ENCODE measurements around the gene DNAJC7.

Gene DNAJC7

DNA sequence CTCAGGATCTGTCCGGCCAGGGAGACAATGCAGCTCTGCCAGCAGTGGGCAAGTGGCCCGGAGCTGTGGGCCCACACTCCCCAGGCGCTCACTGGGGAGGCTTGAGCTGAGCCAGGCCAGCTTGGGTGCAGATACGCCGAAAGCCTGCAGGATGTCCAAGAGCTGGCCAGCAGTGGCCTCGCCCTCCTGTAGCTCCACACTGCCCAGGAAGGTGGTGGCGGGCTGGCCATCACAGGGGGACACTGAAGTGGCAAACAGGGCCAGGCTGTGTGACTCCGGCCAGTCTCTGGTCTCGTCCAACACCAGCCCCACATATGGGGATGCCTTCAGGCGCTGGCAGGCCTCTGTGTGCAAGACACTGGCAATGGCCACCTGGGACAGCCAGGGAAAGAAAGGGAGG, 23.6 kb upstream of the DNAJC7 start:
- no peak overlapping the region for H3K4me3 ChIP-seq (ENCODE audit: low read length in 2 of 2)
- peaks cover 4% of the 10 kb centered on the region for H3K4me1 ChIP-seq (ENCODE audit: control insufficient read depth, insufficient read depth, low read length)

DNA sequence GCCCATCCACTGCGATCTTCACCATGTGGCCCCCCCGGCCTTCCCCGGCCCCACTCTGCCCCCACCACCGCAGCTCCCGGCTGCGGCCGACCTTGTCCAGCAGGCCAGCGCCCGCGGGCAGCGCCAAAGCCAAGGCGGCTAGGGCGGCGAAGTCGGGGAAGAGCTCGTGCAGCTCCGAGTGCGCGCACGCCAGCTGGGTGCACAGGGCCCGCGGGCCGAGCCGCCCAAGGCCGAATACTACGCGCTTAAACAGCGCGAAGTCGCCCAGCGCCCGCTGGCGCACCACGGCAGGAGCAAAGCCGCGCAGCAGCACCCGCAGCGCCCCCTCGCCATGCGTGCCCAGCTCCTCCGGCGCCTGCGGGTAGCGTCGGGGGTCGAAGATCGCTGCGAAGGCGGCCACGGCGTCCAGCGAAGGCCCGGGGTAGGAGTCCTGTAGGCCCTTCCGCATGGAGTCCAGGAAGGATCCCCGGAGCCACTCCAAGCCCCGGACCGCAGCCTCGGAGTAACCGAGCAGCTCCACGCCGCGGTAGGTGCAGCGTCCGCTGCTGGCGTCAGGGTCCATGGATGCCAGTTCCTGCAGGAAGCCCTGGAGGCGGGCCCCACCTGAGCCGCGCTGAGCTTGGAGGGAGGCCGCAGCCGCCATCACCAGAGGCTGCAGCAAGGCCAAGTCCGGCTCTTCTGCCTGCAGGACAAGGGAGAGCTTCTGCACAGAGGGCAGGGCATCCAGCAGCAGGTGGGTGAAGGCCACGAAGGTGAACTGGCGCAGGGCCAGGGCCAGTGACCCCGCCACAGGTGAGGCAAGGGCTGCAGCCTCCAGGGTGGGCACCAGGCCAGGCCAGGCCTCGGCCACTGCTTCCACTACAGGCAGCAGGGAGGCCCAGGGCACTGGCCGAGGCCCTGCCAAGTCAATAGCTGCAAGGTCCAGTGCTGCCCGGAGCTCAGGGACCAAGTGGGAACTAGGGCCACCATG, 22.8 kb upstream of the DNAJC7 start:
- H3K9me3 ChIP-seq (ENCODE audit: control insufficient read depth in 2 of 2, low read length in 2 of 2), result no peaks in the 10 kb centered on the region
- no peaks in the 10 kb centered on the region for H3K36me3 ChIP-seq (ENCODE audit: control insufficient read depth in 2 of 2, insufficient read depth in 2 of 2, low read length in 2 of 2)
- H3K9ac ChIP-seq (ENCODE audit: low read length in 2 of 2), result no peak overlapping the region
- no peak overlapping the region for H3K27ac ChIP-seq (ENCODE audit: low read length)
- H3K4me1 ChIP-seq (ENCODE audit: control insufficient read depth, insufficient read depth, low read length), result peaks cover 4% of the 10 kb centered on the region
- H3K4me3 ChIP-seq (ENCODE audit: low read length in 2 of 2), result no peak overlapping the region
- peaks cover 5 to 13% of the 10 kb centered on the region in 2 donors for H3K27me3 ChIP-seq (ENCODE audit: control insufficient read depth in 1 of 2, insufficient read depth in 2 of 2, low read length in 2 of 2)

More for the DNA sequence above, 23.6 kb upstream of the DNAJC7 start:
- no peak overlapping the region for H3K9ac ChIP-seq (ENCODE audit: low read length in 2 of 2)
- H3K27me3 ChIP-seq (ENCODE audit: control insufficient read depth in 1 of 2, insufficient read depth in 2 of 2, low read length in 2 of 2), result peaks cover 5 to 13% of the 10 kb centered on the region in 2 donors
- H3K9me3 ChIP-seq (ENCODE audit: control insufficient read depth in 2 of 2, low read length in 2 of 2), result no peaks in the 10 kb centered on the region
- H3K27ac ChIP-seq (ENCODE audit: low read length), result no peak overlapping the region
- no peaks in the 10 kb centered on the region for H3K36me3 ChIP-seq (ENCODE audit: control insufficient read depth in 2 of 2, insufficient read depth in 2 of 2, low read length in 2 of 2)

DNA sequence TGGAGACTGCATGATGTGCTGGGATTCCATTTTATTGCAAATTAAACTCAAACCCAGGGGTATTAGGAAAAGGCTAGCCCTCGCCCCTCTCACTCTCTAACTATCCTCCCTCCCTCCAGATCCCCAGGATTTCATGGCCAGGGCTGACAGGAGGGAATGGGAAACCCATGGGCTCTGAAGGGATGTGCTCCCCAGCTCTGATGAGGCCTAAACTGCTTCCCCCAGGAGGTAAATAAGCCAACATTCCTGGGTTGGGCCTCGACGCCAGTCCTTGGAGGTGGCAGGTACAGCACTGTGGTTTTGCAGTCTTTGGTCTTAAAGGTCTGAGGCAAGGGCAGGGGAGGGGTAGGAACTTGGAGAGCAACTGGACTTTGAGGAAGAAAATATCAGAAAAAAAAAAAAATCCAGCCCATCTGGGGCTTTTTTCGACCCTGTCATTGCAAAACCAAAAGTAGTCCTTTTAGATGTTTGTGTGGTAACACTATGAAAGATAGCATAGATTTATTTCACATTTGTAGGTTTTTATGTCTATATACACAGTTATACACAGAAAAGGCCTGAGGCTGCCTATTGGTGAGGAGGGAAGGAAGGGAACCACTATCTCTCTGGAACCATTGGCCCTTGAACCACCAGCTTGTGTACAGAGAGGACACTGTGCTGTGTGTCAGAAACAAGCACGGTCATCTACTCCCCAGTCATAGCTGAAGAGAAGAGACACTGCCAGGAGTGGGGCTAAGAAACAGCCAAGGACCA, 21.2 kb upstream of the DNAJC7 start:
- Histone ChIP-seq H3K27me3 (ENCODE audit: control insufficient read depth in 1 of 2, insufficient read depth in 2 of 2, low read length in 2 of 2) (peaks cover 5 to 13% of the 10 kb centered on the region in 2 donors), H3K9me3 (ENCODE audit: control insufficient read depth in 2 of 2, low read length in 2 of 2) (no peaks in the 10 kb centered on the region), H3K36me3 (ENCODE audit: control insufficient read depth in 2 of 2, insufficient read depth in 2 of 2, low read length in 2 of 2) (no peaks in the 10 kb centered on the region), H3K9ac (ENCODE audit: low read length in 2 of 2) (no peak overlapping the region), H3K27ac (ENCODE audit: low read length) (no peak overlapping the region), H3K4me1 (ENCODE audit: control insufficient read depth, insufficient read depth, low read length) (peaks cover 4% of the 10 kb centered on the region), H3K4me3 (ENCODE audit: low read length in 2 of 2) (no peak overlapping the region)

DNA sequence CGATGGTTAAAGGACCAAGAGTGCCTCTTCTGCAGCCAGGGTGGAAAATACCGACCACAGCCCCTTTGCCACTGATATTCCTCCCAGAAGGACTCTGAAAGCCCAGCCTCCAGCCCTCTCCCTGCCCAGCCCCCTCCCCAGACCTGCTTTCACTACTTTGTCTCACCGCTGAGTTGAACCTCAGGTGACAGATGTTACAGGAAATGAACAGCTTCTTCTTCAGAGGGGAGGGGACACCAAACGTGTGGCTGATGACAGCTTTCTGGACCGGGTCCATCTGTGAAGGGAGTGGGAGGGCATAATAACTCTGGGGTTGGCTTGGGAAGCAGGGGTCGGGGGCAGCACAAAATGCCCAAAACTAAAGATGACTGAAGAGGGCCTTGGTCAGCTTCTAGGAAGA, 16.8 kb upstream of the DNAJC7 start:
- H3K36me3 ChIP-seq (ENCODE audit: control insufficient read depth in 2 of 2, insufficient read depth in 2 of 2, low read length in 2 of 2), result no peaks in the 10 kb centered on the region
- H3K9me3 ChIP-seq (ENCODE audit: control insufficient read depth in 2 of 2, low read length in 2 of 2), result no peaks in the 10 kb centered on the region
- H3K4me1 ChIP-seq (ENCODE audit: control insufficient read depth, insufficient read depth, low read length), result no peaks in the 10 kb centered on the region
- peaks cover 0 to 20% of the 10 kb centered on the region in 2 donors for H3K27me3 ChIP-seq (ENCODE audit: control insufficient read depth in 1 of 2, insufficient read depth in 2 of 2, low read length in 2 of 2)
- no peak overlapping the region for H3K27ac ChIP-seq (ENCODE audit: low read length)
- H3K9ac ChIP-seq (ENCODE audit: low read length in 2 of 2), result no peak overlapping the region
- no peak overlapping the region for H3K4me3 ChIP-seq (ENCODE audit: low read length in 2 of 2)

DNA sequence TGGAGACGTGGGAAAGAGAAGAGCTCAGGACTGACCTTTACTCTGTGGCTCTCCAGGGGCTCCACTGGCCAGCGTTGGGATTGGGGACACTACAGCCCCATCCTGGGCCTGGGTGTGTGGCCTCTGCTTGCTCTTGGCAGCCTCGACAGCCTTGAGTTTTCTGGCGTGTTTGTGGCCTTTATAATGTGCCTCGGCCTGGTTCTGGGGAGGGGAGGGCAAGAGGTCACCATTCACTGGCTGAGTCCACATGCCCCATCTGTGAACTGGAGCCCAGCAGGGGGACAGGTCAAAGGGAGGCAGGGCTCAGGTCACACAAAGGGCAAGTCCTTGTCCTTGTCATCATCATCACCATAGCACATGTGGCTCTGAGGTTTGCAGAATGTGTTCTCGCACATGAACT, 14.3 kb upstream of the DNAJC7 start:
- no peak overlapping the region for H3K4me3 ChIP-seq (ENCODE audit: low read length in 2 of 2)
- no peaks in the 10 kb centered on the region for H3K9me3 ChIP-seq (ENCODE audit: control insufficient read depth in 2 of 2, low read length in 2 of 2)
- H3K36me3 ChIP-seq (ENCODE audit: control insufficient read depth in 2 of 2, insufficient read depth in 2 of 2, low read length in 2 of 2), result no peaks in the 10 kb centered on the region
- H3K4me1 ChIP-seq (ENCODE audit: control insufficient read depth, insufficient read depth, low read length), result peaks cover 2% of the 10 kb centered on the region
- H3K27me3 ChIP-seq (ENCODE audit: control insufficient read depth in 1 of 2, insufficient read depth in 2 of 2, low read length in 2 of 2), result peaks cover 15 to 21% of the 10 kb centered on the region in 2 donors
- H3K9ac ChIP-seq (ENCODE audit: low read length in 2 of 2), result no peak overlapping the region
- no peak overlapping the region for H3K27ac ChIP-seq (ENCODE audit: low read length)

DNA sequence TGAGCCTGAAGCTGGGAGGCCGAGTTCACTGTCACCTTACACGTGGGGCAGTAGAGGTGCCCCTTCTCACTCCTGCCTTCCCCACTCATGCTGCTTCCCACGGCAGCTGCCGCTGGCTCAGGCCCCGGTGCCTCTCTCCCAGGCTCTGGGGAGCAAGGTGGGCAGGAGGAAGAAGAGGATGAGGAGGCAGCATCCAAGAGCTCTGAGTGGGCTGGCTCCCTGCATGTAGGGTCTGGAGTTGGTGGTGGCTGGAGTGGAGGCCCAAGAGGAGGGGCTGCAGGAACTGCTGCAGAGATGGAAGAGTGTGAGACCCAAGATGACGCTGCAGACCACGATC, 11.5 kb upstream of the DNAJC7 start:
- Histone ChIP-seq H3K4me3 (ENCODE audit: low read length in 2 of 2) (no peak overlapping the region), H3K36me3 (ENCODE audit: control insufficient read depth in 2 of 2, insufficient read depth in 2 of 2, low read length in 2 of 2) (peaks cover under 1 to 5% of the 10 kb centered on the region in 2 donors), H3K9me3 (ENCODE audit: control insufficient read depth in 2 of 2, low read length in 2 of 2) (no peaks in the 10 kb centered on the region), H3K9ac (ENCODE audit: low read length in 2 of 2) (no peak overlapping the region), H3K4me1 (ENCODE audit: control insufficient read depth, insufficient read depth, low read length) (peaks cover 10% of the 10 kb centered on the region), H3K27ac (ENCODE audit: low read length) (no peak overlapping the region), H3K27me3 (ENCODE audit: control insufficient read depth in 1 of 2, insufficient read depth in 2 of 2, low read length in 2 of 2) (peaks cover 15 to 19% of the 10 kb centered on the region in 2 donors)

DNA sequence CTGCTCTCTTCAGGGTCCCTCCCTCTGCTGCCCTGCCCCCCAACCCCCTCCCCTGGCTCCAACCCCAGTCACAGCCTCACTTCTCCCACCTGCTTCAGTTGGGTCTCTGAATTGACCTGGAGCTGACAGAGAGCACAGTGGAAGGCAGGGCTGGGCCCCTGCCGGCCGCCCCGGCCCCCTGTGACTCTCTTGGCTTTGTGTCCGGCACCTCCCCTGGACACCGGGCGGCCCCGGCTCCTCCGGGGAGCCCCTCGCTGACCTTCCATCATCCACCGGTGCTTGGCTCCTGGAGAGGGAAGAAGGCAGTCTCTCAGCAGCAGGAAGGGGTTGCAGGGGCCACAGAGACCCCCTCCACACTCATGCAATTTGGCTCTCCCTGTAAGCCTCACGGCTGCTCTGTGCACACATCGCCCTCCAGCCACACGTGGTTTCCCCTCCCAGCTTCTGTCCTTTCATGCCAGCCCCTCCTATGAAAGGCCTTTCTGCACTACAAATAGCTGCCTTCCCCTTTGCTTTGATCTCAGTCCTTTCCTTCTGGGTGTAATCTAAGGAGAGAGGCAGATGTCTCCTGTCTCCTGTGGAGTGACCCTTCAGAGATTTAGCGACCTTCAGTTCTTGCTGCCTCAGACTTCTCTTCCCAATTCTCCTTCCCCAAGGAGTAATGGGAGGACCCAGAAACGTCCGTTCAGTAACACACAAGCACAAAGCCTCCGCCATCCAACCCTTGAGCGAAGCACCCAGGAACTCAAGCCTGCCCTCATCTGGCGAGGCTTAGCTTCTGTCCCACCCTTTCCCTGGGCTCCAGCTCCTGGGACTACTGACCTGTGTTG, 10.9 kb upstream of the DNAJC7 start:
- Histone ChIP-seq H3K4me1 (ENCODE audit: control insufficient read depth, insufficient read depth, low read length) (peaks cover 10% of the 10 kb centered on the region), H3K9me3 (ENCODE audit: control insufficient read depth in 2 of 2, low read length in 2 of 2) (no peaks in the 10 kb centered on the region), H3K27me3 (ENCODE audit: control insufficient read depth in 1 of 2, insufficient read depth in 2 of 2, low read length in 2 of 2) (peaks cover 15 to 19% of the 10 kb centered on the region in 2 donors), H3K27ac (ENCODE audit: low read length) (no peak overlapping the region), H3K4me3 (ENCODE audit: low read length in 2 of 2) (no peak overlapping the region), H3K36me3 (ENCODE audit: control insufficient read depth in 2 of 2, insufficient read depth in 2 of 2, low read length in 2 of 2) (peaks cover 7 to 11% of the 10 kb centered on the region in 2 donors), H3K9ac (ENCODE audit: low read length in 2 of 2) (no peak overlapping the region)

DNA sequence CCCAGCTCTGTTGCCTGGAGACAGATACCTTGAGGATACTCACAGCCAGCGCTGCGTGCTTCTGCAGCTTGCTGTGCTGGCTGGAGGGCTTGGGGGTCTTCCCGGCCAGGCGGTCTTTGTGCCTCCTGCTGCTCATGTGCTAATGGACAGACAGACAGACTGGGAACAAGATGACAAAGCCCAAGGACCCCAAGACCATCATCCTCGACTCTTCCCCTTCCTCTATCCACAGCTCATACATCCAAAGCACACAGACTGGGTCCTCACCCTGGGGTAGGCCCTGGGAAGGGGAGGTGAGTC, 10.3 kb upstream of the DNAJC7 start:
- Histone ChIP-seq H3K27me3 (ENCODE audit: control insufficient read depth in 1 of 2, insufficient read depth in 2 of 2, low read length in 2 of 2) (peaks cover 15 to 19% of the 10 kb centered on the region in 2 donors), H3K27ac (ENCODE audit: low read length) (no peak overlapping the region), H3K4me1 (ENCODE audit: control insufficient read depth, insufficient read depth, low read length) (peaks cover 10% of the 10 kb centered on the region), H3K9me3 (ENCODE audit: control insufficient read depth in 2 of 2, low read length in 2 of 2) (no peaks in the 10 kb centered on the region), H3K36me3 (ENCODE audit: control insufficient read depth in 2 of 2, insufficient read depth in 2 of 2, low read length in 2 of 2) (peaks cover 12 to 17% of the 10 kb centered on the region in 2 donors), H3K9ac (ENCODE audit: low read length in 2 of 2) (no peak overlapping the region), H3K4me3 (ENCODE audit: low read length in 2 of 2) (no peak overlapping the region)

DNA sequence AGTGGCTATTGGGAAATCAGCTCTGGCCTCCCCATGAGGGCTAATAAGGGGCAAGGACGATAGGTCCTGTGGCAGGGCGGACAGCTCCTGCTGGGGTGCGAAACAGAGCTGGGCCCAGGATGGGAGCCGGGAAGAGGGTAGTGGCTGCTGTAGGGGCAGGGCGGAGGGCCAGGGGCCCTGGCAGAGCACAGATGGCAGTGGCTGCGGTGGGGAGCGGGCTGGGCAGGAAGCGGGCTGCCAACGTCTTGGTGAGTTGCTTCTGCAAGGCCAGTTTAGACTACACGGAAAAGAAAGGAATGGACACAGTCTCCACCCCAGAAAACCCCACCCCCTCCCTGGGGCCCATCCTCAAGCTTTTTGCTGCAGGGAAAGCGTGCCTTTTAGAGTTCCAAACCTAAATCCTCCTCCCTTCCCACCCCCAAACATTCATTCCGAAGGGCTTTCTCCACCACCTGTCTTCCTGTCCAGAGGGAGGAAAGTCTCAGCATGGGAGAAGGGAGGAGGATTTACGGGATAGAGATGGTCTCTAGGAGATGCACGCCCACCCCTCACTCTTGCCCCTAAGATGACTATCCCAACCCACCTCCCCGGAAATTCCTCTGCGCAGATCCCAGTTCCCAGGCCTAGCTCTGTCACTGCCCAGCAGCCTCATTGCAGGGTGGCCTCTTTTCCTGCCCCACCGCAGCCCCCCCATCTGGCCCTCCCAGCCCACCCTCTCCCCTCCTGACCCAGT, 9.8 kb upstream of the DNAJC7 start:
- no peak overlapping the region for H3K9ac ChIP-seq (ENCODE audit: low read length in 2 of 2)
- H3K9me3 ChIP-seq (ENCODE audit: control insufficient read depth in 2 of 2, low read length in 2 of 2), result no peaks in the 10 kb centered on the region
- no peak overlapping the region for H3K4me3 ChIP-seq (ENCODE audit: low read length in 2 of 2)
- no peak overlapping the region for H3K27ac ChIP-seq (ENCODE audit: low read length)
- peaks cover 15 to 16% of the 10 kb centered on the region in 2 donors for H3K27me3 ChIP-seq (ENCODE audit: control insufficient read depth in 1 of 2, insufficient read depth in 2 of 2, low read length in 2 of 2)
- H3K36me3 ChIP-seq (ENCODE audit: control insufficient read depth in 2 of 2, insufficient read depth in 2 of 2, low read length in 2 of 2), result peaks cover 16 to 20% of the 10 kb centered on the region in 2 donors
- peaks cover 10% of the 10 kb centered on the region for H3K4me1 ChIP-seq (ENCODE audit: control insufficient read depth, insufficient read depth, low read length)

DNA sequence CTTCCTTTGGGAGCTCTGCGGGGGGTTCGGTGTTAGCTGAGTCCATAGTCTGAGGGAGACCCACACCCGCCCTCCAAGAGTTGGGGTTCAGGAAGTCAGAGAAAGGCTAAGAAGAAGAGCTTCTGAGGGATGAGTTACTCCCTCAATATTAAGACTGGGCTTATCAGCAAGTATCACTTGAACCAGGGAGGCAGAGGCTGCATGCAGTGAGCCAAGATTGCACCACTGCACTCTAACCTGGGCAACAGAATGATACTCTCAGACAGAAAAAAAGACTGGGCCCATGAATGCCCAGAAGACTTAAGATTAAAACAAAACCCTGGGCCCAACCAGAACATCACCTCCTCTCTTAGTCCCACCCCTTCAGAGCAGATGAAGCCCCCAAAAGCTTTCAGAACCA, 8.7 kb upstream of the DNAJC7 start:
- H3K27me3 ChIP-seq (ENCODE audit: control insufficient read depth in 1 of 2, insufficient read depth in 2 of 2, low read length in 2 of 2), result peaks cover 13 to 15% of the 10 kb centered on the region in 2 donors
- no peak overlapping the region for H3K27ac ChIP-seq (ENCODE audit: low read length)
- H3K36me3 ChIP-seq (ENCODE audit: control insufficient read depth in 2 of 2, insufficient read depth in 2 of 2, low read length in 2 of 2), result peaks cover 16 to 20% of the 10 kb centered on the region in 2 donors
- peaks cover 16% of the 10 kb centered on the region for H3K4me1 ChIP-seq (ENCODE audit: control insufficient read depth, insufficient read depth, low read length)
- H3K9me3 ChIP-seq (ENCODE audit: control insufficient read depth in 2 of 2, low read length in 2 of 2), result no peaks in the 10 kb centered on the region
- no peak overlapping the region for H3K4me3 ChIP-seq (ENCODE audit: low read length in 2 of 2)
- no peak overlapping the region for H3K9ac ChIP-seq (ENCODE audit: low read length in 2 of 2)
